Ishikawa (cell line): ENCODE results near the gene ARPC5.

Experiments used
- CEBPB ChIP-seq: IDR thresholded peaks from 2 replicates; pipeline ENCODE4 v1.6.1; 2012
- CREB1 ChIP-seq: IDR thresholded peaks from 2 replicates; pipeline ENCODE4 v1.6.1; 2012; ENCODE audit warnings: low read depth
- EGR1 ChIP-seq: IDR thresholded peaks from 2 replicates; pipeline ENCODE4 v1.6.1; 2012
- EP300 ChIP-seq: IDR thresholded peaks from 2 replicates; pipeline ENCODE4 v1.6.1; 2012; ENCODE audit warnings: borderline replicate concordance
- FOXM1 ChIP-seq: IDR thresholded peaks from 2 replicates; pipeline ENCODE4 v1.6.1; 2012; ENCODE audit warnings: low read depth, borderline replicate concordance
- MAX ChIP-seq: IDR thresholded peaks from 2 replicates; pipeline ENCODE4 v1.6.1; 2012
- NFIC ChIP-seq: IDR thresholded peaks from 2 replicates; pipeline ENCODE4 v1.6.1; 2012
- RAD21 ChIP-seq: IDR thresholded peaks from 2 replicates; pipeline ENCODE4 v1.6.1; 2012; ENCODE audit warnings: low read depth
- TAF1 ChIP-seq: IDR thresholded peaks from 2 replicates; pipeline ENCODE4 v1.6.1; 2012; ENCODE audit warnings: low read depth, mild to moderate bottlenecking
- TCF12 ChIP-seq: IDR thresholded peaks from 2 replicates; pipeline ENCODE4 v1.6.1; 2012; ENCODE audit warnings: low read depth
- TEAD4 ChIP-seq: IDR thresholded peaks from 2 replicates; pipeline ENCODE4 v1.6.1; 2012
- USF1 ChIP-seq: IDR thresholded peaks from 2 replicates; pipeline ENCODE4 v1.6.1; 2012
- YY1 ChIP-seq: IDR thresholded peaks from 2 replicates; pipeline ENCODE4 v1.6.1; 2012; ENCODE audit warnings: low read depth
- ZBTB7A ChIP-seq: IDR thresholded peaks from 2 replicates; pipeline ENCODE4 v1.6.1; 2012; ENCODE audit warnings: low read depth
- TF ChIP-seq, protein P1 (sequence below): IDR thresholded peaks from 2 replicates; pipeline ENCODE4 v1.6.1; 2012; ENCODE audit warnings: low read depth, mild to moderate bottlenecking

The ARPC5 gene

GRCh38 chr1:183586455-183586854 is 49.1 kb downstream of the ARPC5 start:
- TF ChIP-seq TCF12: no peak

GRCh38 chr1:183585038-183585437 is 50.5 kb downstream of the ARPC5 start:
- TF ChIP-seq MAX (no peak), FOXM1 (no peak), USF1 (no peak), ZBTB7A (no peak), CEBPB (no peak)
- TF ChIP-seq, protein P1, sequence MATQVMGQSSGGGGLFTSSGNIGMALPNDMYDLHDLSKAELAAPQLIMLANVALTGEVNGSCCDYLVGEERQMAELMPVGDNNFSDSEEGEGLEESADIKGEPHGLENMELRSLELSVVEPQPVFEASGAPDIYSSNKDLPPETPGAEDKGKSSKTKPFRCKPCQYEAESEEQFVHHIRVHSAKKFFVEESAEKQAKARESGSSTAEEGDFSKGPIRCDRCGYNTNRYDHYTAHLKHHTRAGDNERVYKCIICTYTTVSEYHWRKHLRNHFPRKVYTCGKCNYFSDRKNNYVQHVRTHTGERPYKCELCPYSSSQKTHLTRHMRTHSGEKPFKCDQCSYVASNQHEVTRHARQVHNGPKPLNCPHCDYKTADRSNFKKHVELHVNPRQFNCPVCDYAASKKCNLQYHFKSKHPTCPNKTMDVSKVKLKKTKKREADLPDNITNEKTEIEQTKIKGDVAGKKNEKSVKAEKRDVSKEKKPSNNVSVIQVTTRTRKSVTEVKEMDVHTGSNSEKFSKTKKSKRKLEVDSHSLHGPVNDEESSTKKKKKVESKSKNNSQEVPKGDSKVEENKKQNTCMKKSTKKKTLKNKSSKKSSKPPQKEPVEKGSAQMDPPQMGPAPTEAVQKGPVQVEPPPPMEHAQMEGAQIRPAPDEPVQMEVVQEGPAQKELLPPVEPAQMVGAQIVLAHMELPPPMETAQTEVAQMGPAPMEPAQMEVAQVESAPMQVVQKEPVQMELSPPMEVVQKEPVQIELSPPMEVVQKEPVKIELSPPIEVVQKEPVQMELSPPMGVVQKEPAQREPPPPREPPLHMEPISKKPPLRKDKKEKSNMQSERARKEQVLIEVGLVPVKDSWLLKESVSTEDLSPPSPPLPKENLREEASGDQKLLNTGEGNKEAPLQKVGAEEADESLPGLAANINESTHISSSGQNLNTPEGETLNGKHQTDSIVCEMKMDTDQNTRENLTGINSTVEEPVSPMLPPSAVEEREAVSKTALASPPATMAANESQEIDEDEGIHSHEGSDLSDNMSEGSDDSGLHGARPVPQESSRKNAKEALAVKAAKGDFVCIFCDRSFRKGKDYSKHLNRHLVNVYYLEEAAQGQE: no peak

DNA sequence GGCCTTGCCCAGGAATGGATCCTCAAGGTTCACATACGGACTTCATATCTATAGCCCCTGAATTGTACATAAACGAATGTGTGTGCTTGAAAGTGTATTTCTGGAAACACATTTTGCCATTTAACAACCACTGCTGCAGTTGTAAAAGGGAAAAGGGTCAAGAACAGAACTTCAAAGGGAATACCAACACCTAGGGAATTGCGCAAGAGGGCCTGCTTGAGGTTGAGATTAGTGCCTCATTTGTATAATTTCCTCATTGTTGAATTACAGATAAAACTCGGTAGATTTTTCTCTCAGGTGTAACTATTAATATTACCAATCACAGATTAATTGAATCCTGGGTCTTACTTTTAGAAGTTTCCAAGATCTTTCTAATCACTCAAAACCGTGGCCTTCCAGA is 51.4 kb downstream of the ARPC5 start:
- TF ChIP-seq EP300: no peak
- TF ChIP-seq ZBTB7A: no peak
- TF ChIP-seq CEBPB: peak; percentile 93
- TF ChIP-seq RAD21: no peak
- no peak for TF ChIP-seq TAF1
- TF ChIP-seq, protein P1: no peak
- no peak for TF ChIP-seq TCF12
- no peak for TF ChIP-seq YY1
- TF ChIP-seq MAX: no peak

DNA sequence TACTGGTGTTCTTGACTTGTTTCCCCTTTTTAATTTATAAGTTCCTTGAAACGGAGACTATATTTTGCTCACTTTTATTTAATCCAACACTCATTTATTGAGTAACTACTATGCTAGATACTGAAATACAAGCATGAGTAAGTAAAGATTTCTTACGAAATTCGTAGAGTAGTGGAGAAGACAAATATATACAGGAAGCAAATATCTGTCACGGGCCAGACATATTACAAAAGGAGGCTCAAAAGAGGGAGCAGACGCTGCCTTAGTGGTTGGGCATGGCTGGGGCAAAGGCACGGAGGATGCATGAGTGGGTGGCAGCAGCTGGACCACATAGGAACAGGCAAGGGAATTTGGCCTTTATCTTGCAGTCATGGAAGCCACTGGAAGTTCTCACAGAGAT is 52.1 kb downstream of the ARPC5 start:
- TF ChIP-seq RAD21 (no peak), ZBTB7A (no peak), CEBPB (no peak), CREB1 (no peak), TAF1 (no peak), TCF12 (no peak), TEAD4 (no peak), EGR1 (no peak), EP300 (no peak), NFIC (no peak), YY1 (no peak), USF1 (no peak), FOXM1 (no peak), MAX (no peak)
- TF ChIP-seq, protein P1: no peak

DNA sequence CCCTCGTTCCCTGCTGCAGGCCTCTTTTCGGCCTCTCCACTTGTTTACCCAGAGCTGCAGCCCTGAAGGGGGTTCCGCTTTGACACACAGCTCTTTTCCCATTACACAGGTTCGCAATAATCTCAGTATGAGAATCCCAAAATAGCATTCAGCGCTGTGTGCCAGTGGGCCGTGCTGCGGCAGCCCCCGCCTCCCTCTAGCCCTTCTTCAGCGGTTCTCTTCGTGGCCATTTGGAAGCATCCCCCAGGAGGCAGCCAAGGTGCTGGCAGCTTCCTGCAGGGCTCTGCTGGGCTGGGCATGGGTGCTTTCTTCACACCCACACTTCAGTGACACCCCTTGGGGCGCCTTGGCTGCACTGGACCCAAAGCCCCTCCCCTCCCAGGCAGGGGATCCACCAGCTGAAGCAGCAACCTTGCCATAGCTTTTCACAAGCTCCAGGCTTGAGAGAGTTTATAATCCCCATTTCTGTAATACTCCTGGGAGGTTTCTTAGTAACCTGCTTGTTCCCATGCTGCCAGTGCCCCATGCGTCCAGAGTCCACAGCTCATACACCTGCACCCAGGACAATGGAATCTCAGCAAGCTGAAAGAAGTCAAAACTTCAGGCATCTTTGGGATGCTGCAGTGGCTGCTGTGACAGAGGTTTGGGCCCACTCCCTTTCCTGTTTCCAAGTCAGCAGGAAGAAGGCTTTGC is 53.4 kb downstream of the ARPC5 start:
- TF ChIP-seq YY1: no peak
- TF ChIP-seq ZBTB7A: no peak
- TF ChIP-seq TAF1: no peak
- no peak for TF ChIP-seq NFIC
- no peak for TF ChIP-seq EP300
- TF ChIP-seq MAX: no peak
- TF ChIP-seq CEBPB: no peak
- TF ChIP-seq FOXM1: no peak
- TF ChIP-seq CREB1: no peak
